Suprapubic skin (tissue), 4 donors: ENCODE results near the gene ATP5ME. TPM values are rescaled to one million over a fixed set of nuclear protein-coding genes. Genes with fewer than 3 reads are reported as not detected.
"Not testable (repeated sequence)": the region's sequence is repeated elsewhere in the genome, so short reads cannot be mapped to it uniquely, and the experiment has no call there.

ENCODE experiments used
- DNase-seq, 2 donors: peaks; one replicate each; pipeline ENCODE4 v3.0.0-alpha.2; 2019; ENCODE audit warnings: low spot score in 2 of 2
- H3K27ac ChIP-seq: fragments of 200-600 bp; sonication (generic); one replicate; pipeline ENCODE4 v1.5.1; 2019
- H3K27me3 ChIP-seq: fragments of 200-600 bp; sonication (generic); one replicate; pipeline ENCODE4 v1.5.1; 2019
- H3K36me3 ChIP-seq: fragments of 200-600 bp; sonication (generic); one replicate; pipeline ENCODE4 v1.5.1; 2019
- H3K4me1 ChIP-seq: fragments of 200-600 bp; sonication (generic); one replicate; pipeline ENCODE4 v1.5.1; 2019
- H3K4me3 ChIP-seq: fragments of 200-600 bp; sonication (generic); one replicate; pipeline ENCODE4 v1.5.1; 2019; ENCODE audit warnings: mild to moderate bottlenecking
- H3K9me3 ChIP-seq: fragments of 200-600 bp; sonication (generic); one replicate; pipeline ENCODE4 v1.5.1; 2019
- EP300 ChIP-seq: sonication (generic); formaldehyde crosslinking; IDR thresholded peaks from one replicate; pipeline ENCODE4 v1.6.1; 2017; ENCODE audit warnings: antibody characterized with exemption
- POLR2A ChIP-seq, 2 donors: fragments of 450-650 bp; IDR thresholded peaks; one replicate each; pipeline ENCODE4 v1.6.1; 2017; ENCODE audit warnings: antibody characterized with exemption in 2 of 2, mild to moderate bottlenecking in 2 of 2, moderate library complexity in 2 of 2
- POLR2AphosphoS5 ChIP-seq, 3 donors: sonication (generic); formaldehyde crosslinking; IDR thresholded peaks; one replicate each; pipeline ENCODE4 v1.6.1; 2017; ENCODE audit warnings: antibody characterized with exemption in 3 of 3
- WGBS: methylation state at CpG from one replicate; pipeline ENCODE4 v1.1.5; 2018; 5-methylcytosine and 5-hydroxymethylcytosine counted together
- total RNA-seq, 4 donors: library from RNA; depleted of rRNA; stranded (reverse); fragments of >200 nt; gene quantifications; one replicate each; pipeline ENCODE4 v1.1.0, GENCODE V29; 2016
- TF ChIP-seq, protein P1 (sequence below), 2 donors: fragments of 200-600 bp in 1 of 2; fragments of 450-650 bp in 1 of 2; sonication (generic) in 1 of 2; IDR thresholded peaks; one replicate each; pipeline ENCODE4 v1.5.1; 2016 to 2019; ENCODE audit warnings: antibody characterized with exemption in 2 of 2, mild to moderate bottlenecking in 1 of 2, moderate library complexity in 1 of 2

The ATP5ME gene
- total RNA-seq, 4 donors from 2014 or later, result 60.2 to 167 (median 102) TPM

DNA sequence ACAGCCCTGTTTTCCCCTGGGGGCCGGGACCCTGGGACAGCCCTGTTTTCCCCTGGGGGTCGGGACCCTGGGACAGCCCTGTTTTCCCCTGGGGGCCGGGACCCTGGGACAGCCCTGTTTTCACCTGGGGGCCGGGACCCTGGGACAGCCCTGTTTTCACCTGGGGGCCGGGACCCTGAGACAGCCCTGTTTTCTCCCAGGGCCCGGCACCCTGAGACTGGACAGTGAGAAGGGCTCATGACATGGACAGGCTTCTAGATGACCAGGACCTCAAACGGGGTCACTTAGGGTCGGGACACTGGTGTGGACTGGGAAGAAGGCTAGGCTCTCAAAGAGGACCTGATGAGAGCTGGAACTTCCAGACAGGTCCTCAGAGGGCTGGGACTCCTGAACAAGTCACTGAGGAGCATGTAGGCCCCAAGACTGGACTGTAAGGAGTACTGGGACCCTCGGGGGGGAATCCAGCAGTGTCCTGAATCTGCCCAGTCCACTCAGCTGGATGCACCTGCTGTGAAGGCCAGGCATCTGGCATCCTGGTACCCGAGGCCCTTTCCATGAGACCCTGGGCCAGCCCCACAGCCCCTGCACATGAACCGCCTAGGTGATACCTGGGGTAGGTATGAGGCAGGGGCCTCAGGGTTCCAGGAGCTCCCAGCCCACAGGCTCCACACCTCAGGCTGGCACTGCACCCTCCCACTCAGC, 34.0 kb upstream of the ATP5ME start:
- H3K36me3 ChIP-seq, result no peaks in the 10 kb centered on the region
- WGBS, result 80% methylated on average over 2 of the region's 11 CpGs
- no peaks in the 10 kb centered on the region for H3K9me3 ChIP-seq
- H3K27me3 ChIP-seq, result no peaks in the 10 kb centered on the region
- H3K27ac ChIP-seq, result no peak overlapping the region
- H3K4me3 ChIP-seq, result peak overlapping the region; percentile 96
- no peak for TF ChIP-seq POLR2AphosphoS5 (IDR thresholded peaks at IDR 0.05)
- TF ChIP-seq, protein P1, sequence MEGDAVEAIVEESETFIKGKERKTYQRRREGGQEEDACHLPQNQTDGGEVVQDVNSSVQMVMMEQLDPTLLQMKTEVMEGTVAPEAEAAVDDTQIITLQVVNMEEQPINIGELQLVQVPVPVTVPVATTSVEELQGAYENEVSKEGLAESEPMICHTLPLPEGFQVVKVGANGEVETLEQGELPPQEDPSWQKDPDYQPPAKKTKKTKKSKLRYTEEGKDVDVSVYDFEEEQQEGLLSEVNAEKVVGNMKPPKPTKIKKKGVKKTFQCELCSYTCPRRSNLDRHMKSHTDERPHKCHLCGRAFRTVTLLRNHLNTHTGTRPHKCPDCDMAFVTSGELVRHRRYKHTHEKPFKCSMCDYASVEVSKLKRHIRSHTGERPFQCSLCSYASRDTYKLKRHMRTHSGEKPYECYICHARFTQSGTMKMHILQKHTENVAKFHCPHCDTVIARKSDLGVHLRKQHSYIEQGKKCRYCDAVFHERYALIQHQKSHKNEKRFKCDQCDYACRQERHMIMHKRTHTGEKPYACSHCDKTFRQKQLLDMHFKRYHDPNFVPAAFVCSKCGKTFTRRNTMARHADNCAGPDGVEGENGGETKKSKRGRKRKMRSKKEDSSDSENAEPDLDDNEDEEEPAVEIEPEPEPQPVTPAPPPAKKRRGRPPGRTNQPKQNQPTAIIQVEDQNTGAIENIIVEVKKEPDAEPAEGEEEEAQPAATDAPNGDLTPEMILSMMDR (IDR thresholded peaks at IDR 0.05), result no peak
- TF ChIP-seq EP300, result no peak
- TF ChIP-seq POLR2A (IDR thresholded peaks at IDR 0.05), result no peak
- peak in 1 of 2 donors; percentile 80 for DNase-seq
- peaks cover 66% of the 10 kb centered on the region for H3K4me1 ChIP-seq

DNA sequence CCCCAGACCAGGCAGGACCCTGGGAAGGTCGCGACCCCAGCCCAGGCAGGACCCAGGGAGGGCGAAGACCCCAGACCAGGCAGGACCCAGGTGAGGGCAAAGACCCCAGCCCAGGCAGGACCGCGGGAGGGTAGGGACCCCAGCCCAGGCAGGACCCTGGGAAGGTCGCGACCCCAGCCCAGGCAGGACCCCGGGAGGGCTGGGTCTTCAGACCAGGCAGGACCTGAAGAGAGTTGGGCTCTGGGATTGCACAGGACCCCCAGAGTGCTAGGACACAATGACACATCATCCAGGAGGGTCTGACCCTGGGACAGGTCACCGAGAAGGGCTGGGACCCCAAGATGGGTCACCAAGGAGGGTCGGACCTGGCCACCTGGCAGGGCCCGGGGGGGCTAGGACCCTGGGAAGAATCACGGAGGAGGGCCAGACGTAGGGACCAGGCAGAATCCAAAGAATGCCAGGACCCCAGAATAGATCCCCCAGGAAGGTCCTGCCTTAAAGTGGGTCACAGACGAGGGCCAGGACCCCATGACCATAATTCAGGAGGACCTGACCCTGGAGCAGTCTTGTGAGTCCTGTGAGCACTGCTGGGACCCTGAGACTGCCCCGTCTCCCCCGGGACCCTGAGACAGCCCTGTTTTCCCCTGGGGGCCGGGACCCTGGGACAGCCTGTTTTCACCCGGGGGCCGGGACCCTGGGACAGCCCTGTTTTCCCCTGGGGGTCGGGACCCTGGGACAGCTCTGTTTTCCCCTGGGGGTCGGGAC, 32.9 kb upstream of the ATP5ME start:
- Histone ChIP-seq H3K4me1 (peaks cover 61% of the 10 kb centered on the region), H3K27me3 (no peaks in the 10 kb centered on the region), H3K9me3 (no peaks in the 10 kb centered on the region), H3K4me3 (peak overlapping the region; percentile 96), H3K36me3 (no peaks in the 10 kb centered on the region), H3K27ac (peak overlapping the region; percentile 24)
- TF ChIP-seq POLR2AphosphoS5 (IDR thresholded peaks at IDR 0.05), result no peak
- TF ChIP-seq, protein P1 (IDR thresholded peaks at IDR 0.05), result no peak
- no peak for TF ChIP-seq POLR2A (IDR thresholded peaks at IDR 0.05)
- no peak for TF ChIP-seq EP300
- DNase-seq, result no peak
- 47% methylated on average over 12 of the region's 21 CpGs for WGBS

DNA sequence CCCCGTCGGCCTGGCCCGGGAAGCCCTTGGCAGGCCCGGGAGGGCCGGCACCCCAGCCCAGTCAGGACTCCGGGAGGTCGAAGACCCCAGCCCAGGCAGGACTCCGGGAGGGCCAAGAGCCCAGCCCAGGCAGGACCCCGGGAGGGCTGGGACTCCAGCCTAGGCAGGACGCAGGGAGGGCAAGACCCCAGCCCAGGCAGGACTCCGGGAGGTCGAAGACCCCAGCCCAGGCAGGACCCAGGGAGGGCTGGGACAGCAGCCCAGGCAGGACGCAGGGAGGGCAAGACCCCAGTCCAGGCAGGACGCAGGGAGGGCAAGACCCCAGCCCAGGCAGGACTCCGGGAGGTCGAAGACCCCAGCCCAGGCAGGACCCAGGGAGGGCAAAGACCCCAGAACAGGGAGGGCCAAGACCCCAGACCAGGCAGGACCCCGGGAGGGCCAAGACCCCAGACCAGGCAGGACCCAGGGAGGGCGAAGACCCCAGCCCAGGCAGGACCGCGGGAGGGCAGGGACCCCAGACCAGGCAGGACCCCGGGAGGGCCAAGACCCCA, 32.1 kb upstream of the ATP5ME start:
- not testable (repeated sequence) for H3K9me3 ChIP-seq, DNase-seq, H3K36me3 ChIP-seq, H3K27me3 ChIP-seq
- 9% methylated on average over 13 of the region's 21 CpGs for WGBS
- Histone ChIP-seq H3K4me1 (peaks cover 61% of the 10 kb centered on the region), H3K27ac (peak overlapping the region; percentile 88), H3K4me3 (peak overlapping the region; percentile 96)

DNA sequence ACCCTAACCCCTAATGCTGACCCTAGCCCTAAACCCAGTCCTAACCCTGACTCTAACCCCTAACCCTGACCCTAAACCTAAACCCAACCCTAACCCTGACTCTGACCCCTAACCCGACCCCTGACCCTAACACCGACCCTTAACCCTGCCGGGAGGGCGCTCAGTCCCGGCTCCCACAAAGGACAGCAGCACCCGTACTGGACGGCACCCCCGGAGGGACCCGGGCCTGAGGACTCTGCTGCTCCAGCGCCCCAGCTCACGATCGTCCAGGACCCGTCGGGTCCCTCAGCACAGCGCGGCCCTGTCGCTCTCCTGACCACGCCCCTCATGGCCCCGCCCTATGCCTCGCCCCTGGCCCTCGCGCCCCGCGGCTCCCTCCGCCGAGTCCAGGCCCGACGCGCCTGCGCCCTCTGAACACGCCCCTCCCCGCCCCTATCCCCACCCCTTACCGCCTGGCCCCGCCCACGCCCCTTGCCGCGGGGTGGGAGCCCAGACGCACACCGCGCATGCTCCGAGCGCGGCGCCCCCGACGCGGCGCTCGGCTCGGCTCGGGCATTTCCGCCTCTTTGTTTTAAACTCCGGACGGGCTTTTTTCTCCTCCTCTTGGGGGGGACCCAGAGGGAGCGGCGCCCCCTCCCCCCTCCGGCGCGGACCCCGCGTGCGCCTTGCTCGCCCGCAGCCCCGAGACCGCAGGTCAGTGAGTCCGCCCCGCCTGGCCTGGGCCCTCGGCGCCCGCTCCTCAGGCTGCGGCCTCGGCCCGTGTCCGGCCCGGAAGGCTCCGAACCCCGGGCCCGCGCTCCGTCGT, 31.4 kb upstream of the ATP5ME start, which contains the start of gene PCGF3:
PCGF3 (plus strand) TSS at position 555 of the 805 bp plus-strand sequence. CDS start 27,849 bp downstream, outside the sequence.
- Histone ChIP-seq H3K27me3 (no peaks in the 10 kb centered on the region), H3K36me3 (no peaks in the 10 kb centered on the region), H3K27ac (peak within 1 kb of the TSS; percentile 88), H3K9me3 (no peaks in the 10 kb centered on the region), H3K4me3 (peak within 1 kb of the TSS; percentile 96), H3K4me1 (peaks cover 57% of the 10 kb centered on the region)
- 10% methylated on average over 25 of the region's 82 CpGs for WGBS
- peak; percentile 98 for DNase-seq
- TF ChIP-seq, protein P1 (IDR thresholded peaks at IDR 0.05), result no peak
- TF ChIP-seq POLR2AphosphoS5 (IDR thresholded peaks at IDR 0.05) (no peak), EP300 (no peak), POLR2A (IDR thresholded peaks at IDR 0.05) (peak in 1 of 2 donors; percentile 54)

DNA sequence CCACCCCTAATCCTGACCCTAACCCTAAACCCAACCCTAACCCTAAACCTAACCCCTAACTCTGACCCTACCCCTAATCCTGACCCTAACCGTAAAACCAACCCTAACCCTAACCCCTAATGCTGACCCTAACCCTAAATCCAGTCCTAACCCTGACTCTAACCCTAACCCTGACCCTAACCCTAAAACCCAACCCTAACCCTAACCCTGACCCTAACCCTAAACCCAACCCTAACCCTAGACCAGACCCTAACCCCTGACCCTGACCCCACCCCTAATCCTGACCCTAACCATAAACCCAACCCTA, 30.8 kb upstream of the ATP5ME start:
- Histone ChIP-seq H3K36me3 (no peaks in the 10 kb centered on the region), H3K9me3 (no peaks in the 10 kb centered on the region), H3K4me3 (peak overlapping the region; percentile 96), H3K27ac (no peak overlapping the region), H3K27me3 (no peaks in the 10 kb centered on the region), H3K4me1 (peaks cover 51% of the 10 kb centered on the region)
- 86% methylated on average over 1 of the region's 1 CpG for WGBS
- TF ChIP-seq POLR2AphosphoS5 (IDR thresholded peaks at IDR 0.05) (no peak), EP300 (no peak), POLR2A (IDR thresholded peaks at IDR 0.05) (no peak)
- TF ChIP-seq, protein P1 (IDR thresholded peaks at IDR 0.05), result no peak
- DNase-seq, result no peak
